A549 treated with RU486 at 1 μM for 4 hours (cell line): ENCODE results near the gene CPSF3. TPM values are rescaled to one million over a fixed set of nuclear protein-coding genes. Genes with fewer than 3 reads are reported as not detected.

Experiments
- total RNA-seq: library from RNA; stranded (reverse); fragments of 200-300 nt; extraction: Qiagen RNA extraction; gene quantifications from 5 replicates; pipeline ENCODE4 v1.2.3, GENCODE V29; 2022; ENCODE audit warnings: low read depth

The CPSF3 gene
- total RNA-seq = 45.3 to 62.5 TPM (median 51.6 TPM) in 5 replicates

DNA sequence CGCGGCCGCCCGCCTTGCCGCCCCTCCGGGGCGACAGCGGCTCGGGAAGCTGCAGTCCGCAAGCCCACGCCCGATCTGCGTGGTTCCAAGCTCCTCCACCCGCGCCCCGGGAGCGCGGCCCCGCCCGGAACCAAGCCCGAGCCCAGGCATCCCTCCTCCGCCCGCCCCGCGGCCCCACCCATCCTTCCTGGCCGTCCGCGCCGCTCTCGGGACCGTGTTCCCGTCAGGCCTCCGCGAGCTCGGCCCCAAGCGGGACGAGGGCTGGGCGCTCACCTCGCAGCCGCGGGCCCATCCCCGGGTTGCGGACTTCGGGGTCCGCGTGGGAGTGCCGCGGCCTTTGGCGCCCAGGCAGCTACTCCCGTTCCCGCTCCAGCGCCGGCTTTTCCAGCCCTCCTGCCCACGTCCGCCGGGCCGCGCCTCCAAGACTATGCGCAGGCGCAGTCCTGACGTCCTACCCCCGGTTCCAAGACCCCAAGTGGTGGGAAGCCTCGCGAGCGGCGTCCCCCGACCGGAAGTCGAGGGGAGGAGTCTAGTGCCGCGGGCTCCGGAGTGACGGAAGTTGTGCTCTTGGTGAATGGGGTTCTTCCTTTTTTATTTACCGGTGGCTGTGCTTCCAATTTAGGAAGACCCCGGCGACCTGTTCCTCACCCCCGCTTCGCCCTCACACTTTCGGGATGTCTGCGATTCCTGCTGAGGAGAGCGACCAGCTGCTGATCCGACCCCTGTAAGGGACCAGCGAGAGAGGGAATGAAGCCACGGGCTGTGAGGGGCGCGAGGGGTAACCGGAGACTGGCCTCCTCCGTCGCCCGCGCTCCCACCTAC lies at the start of gene CPSF3, which contains the start of gene ITGB1BP1:
Gene CPSF3 (plus strand): TSS at position 555 of the 822 bp plus-strand sequence. CDS start 120 bp downstream, at position 675.
Gene ITGB1BP1 (minus strand): TSS at position 429 of the 822 bp plus-strand sequence. CDS start 4,831 bp downstream, outside the sequence.

DNA sequence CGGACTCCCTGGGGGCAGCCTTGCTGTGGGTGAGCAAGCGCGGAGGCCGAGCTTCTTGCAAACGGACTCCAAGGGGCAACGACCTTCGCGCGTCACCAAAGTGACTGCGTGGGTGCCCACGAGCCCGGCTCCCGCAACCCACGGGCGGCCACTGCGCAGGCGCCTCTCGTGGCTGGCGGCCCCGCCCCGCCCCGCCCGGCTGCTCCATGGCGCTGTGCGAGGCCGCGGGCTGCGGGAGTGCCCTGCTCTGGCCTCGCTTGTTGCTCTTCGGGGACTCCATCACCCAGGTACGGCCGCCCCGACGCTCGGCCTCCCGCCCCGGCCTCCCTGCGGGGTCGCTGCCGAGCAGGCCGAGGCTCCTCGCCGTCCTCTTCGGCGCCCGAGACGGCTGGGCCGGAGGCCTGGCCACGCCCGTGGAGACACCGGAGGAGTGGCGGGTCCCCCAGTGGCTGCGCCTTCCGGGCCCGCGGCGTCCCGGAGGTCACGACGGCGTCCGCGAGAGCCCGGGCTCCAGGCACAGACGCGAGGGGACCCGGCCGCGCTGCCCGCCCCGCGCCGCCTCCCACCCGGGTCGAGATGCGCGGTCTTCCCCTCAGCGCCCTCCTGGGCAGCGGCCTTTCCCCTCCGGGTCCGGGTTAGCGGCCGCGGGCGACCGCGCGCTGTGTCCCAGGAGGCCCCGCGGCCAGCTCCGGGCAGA lies 51.1 kb downstream of the CPSF3 start, which contains the start of gene IAH1:
Gene IAH1 (plus strand): TSS at position 191 of the 697 bp plus-strand sequence. CDS start 16 bp downstream, at position 207.

Other genes with a start within 250 kb of the CPSF3 start
- 24.6 to 41.0 TPM (median 37.0 TPM) in 5 replicates for gene ASAP2, start 216.8 kb upstream of the CPSF3 start, total RNA-seq
- gene ITGB1BP1, start 126 bp upstream of the CPSF3 start, total RNA-seq = 149 to 183 TPM (median 158 TPM) in 5 replicates
- 80.2 to 100 TPM (median 95.3 TPM) in 5 replicates for gene IAH1, start 50.9 kb downstream of the CPSF3 start, total RNA-seq
- gene ADAM17, start 132.2 kb downstream of the CPSF3 start, total RNA-seq = 22.4 to 38.9 TPM (median 29.8 TPM) in 5 replicates
- gene YWHAQ, start 207.3 kb downstream of the CPSF3 start, total RNA-seq = 688 to 828 TPM (median 710 TPM) in 5 replicates